Type B pancreatic cell (in vitro differentiated cells): ENCODE data around the gene PTPDC1. TPM values are rescaled to one million over a fixed set of nuclear protein-coding genes. Genes with fewer than 3 reads are reported as not detected.

Source experiments
- DNase-seq: peaks from one replicate; pipeline ENCODE4 v3.0.0; 2021; ENCODE audit warnings: mixed read lengths; ENCODE audit not compliant: unreplicated experiment; ENCODE audit errors: extremely low spot score
- H3K27ac Mint-ChIP-seq: 2 replicates; pipeline ENCODE4 v1.8.0; 2021; ENCODE audit warnings: mild to moderate bottlenecking, mixed read lengths
- H3K27me3 Mint-ChIP-seq: 2 replicates; pipeline ENCODE4 v1.8.0; 2021; ENCODE audit warnings: mixed read lengths
- H3K36me3 Mint-ChIP-seq: 2 replicates; pipeline ENCODE4 v1.8.0; 2021; ENCODE audit warnings: mixed read lengths
- H3K4me1 Mint-ChIP-seq: one replicate; pipeline ENCODE4 v1.8.0; 2021; ENCODE audit warnings: mixed read lengths; ENCODE audit not compliant: unreplicated experiment
- H3K4me3 Mint-ChIP-seq: 2 replicates; pipeline ENCODE4 v1.8.0; 2021; ENCODE audit warnings: mild to moderate bottlenecking, mixed read lengths
- H3K9me3 Mint-ChIP-seq: 2 replicates; pipeline ENCODE4 v1.8.0; 2021; ENCODE audit warnings: mixed read lengths
- total RNA-seq: library from RNA; stranded (reverse); gene quantifications from 2 replicates; pipeline ENCODE4 v1.2.1, GENCODE V29; 2021; ENCODE audit warnings: low replicate concordance
- TF ChIP-seq, protein P1 (sequence below): fragments of 200-600 bp; sonication (generic); conservative IDR thresholded peaks from 2 replicates; pipeline ENCODE4 v1.5.0; 2021; ENCODE audit warnings: antibody characterized with exemption, mild to moderate bottlenecking

PTPDC1 gene
- total RNA-seq, 1 donor from 2014 or later = 7.9 TPM

DNA sequence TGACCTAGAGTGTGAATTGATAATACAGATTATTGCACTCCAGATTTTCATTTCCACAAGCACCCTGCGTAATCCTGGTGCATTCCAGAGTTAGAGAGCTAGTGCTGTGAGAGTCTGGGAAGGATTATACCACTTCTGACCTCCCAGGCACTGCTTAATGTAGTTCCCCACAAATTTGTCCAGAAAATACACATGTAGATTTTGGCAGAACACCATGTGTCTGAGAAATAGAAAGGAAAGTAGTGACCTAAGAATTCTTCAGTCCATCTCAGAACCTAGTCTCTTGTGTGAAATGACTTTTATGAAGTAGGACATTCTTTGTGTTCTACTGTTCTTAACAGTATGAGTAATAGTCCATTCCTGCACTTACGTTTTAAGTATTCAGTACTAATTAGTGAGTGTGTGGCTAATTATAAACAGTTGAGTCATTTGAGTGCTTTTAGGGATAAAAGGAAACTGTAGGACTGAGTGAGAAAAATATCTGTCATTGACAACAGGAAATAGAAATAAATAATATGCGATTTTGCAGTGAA lies 27.8 kb upstream of the PTPDC1 start:
- H3K27me3 Mint-ChIP-seq = no peaks in the 10 kb centered on the region
- no peak overlapping the region for H3K27ac Mint-ChIP-seq

DNA sequence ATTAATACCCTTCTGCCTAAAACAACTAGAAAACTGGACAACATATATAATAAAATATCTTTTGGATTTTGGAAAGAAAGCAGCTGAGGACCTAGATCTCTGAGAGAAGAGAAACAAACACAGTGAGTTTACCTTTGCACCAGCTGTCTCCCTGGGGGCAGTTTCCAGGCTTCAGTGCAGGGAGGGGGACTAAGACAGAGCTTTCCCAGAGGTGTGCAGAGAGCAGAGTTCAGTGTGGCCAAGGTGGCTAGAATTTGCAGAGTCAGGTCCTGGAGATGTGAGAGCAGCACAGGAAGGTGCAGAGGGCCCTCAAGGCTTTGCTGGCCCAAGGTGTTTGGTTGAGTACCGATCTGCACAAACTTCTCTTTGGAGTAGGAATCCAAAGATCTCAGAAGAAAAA lies 26.3 kb upstream of the PTPDC1 start:
- Mint-ChIP-seq H3K27ac (no peak overlapping the region), H3K4me3 (no peak overlapping the region), H3K36me3 (peaks cover 13% of the 10 kb centered on the region), H3K9me3 (peaks cover 4% of the 10 kb centered on the region), H3K4me1 (no peaks in the 10 kb centered on the region), H3K27me3 (no peaks in the 10 kb centered on the region)
- TF ChIP-seq, protein P1, sequence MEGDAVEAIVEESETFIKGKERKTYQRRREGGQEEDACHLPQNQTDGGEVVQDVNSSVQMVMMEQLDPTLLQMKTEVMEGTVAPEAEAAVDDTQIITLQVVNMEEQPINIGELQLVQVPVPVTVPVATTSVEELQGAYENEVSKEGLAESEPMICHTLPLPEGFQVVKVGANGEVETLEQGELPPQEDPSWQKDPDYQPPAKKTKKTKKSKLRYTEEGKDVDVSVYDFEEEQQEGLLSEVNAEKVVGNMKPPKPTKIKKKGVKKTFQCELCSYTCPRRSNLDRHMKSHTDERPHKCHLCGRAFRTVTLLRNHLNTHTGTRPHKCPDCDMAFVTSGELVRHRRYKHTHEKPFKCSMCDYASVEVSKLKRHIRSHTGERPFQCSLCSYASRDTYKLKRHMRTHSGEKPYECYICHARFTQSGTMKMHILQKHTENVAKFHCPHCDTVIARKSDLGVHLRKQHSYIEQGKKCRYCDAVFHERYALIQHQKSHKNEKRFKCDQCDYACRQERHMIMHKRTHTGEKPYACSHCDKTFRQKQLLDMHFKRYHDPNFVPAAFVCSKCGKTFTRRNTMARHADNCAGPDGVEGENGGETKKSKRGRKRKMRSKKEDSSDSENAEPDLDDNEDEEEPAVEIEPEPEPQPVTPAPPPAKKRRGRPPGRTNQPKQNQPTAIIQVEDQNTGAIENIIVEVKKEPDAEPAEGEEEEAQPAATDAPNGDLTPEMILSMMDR = no peak
- DNase-seq = no peak

More for the DNA sequence above, 27.8 kb upstream of the PTPDC1 start:
- peaks cover 6% of the 10 kb centered on the region for H3K36me3 Mint-ChIP-seq
- no peaks in the 10 kb centered on the region for H3K4me1 Mint-ChIP-seq
- H3K9me3 Mint-ChIP-seq = no peaks in the 10 kb centered on the region
- DNase-seq = no peak
- H3K4me3 Mint-ChIP-seq = no peak overlapping the region
- TF ChIP-seq, protein P1 = no peak

DNA sequence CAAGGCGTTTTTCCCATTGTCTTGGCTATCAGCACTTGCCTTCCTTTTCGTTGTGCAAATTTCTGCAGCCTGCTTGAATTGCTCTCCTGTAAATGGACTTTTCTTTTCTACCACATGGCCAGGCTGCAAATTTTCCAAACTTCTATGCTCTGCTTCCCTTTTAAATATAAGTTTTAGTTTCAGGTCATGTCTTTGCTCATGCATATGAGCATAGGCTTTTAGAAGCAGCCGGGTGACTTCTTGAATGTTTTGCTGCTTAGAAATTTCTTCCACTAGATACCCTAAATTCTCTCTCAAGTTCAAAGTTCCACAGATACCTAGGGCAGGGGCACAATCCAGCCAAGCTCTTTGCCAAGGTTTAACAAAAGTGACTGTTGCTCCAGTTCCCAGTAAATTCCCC lies 22.4 kb upstream of the PTPDC1 start:
- Mint-ChIP-seq H3K4me3 (no peak overlapping the region), H3K9me3 (peaks cover 4% of the 10 kb centered on the region), H3K27me3 (no peaks in the 10 kb centered on the region)

DNA sequence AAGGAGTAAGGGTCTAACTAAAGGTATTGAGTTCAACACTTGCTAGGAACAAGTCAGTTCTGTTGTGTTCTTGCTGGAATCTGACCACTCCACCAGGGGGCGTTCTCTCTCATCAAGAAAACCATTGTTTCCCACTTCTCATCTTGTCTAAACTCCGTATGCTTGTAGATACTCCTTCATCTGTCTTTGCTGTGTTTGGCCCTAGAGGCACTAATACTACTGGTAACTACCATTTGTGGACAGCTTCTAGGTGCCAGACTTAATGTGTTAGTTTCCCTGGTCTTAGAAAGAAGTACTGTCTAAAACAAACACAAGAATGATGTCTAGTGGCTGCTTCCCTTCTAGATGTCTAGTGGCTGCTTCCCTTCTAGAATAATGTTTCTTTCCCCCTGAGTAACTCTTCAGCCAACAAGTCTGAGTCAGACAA lies 18.7 kb upstream of the PTPDC1 start:
- Mint-ChIP-seq H3K36me3 (peaks cover 15% of the 10 kb centered on the region), H3K4me3 (no peak overlapping the region), H3K4me1 (no peaks in the 10 kb centered on the region), H3K9me3 (peaks cover 4% of the 10 kb centered on the region), H3K27ac (no peak overlapping the region), H3K27me3 (no peaks in the 10 kb centered on the region)
- TF ChIP-seq, protein P1 = peak; percentile 90
- no peak for DNase-seq

More for the DNA sequence above, 22.4 kb upstream of the PTPDC1 start:
- Mint-ChIP-seq H3K27ac (no peak overlapping the region), H3K4me1 (no peaks in the 10 kb centered on the region), H3K36me3 (peaks cover 13% of the 10 kb centered on the region)
- TF ChIP-seq, protein P1 = no peak
- DNase-seq = no peak

DNA sequence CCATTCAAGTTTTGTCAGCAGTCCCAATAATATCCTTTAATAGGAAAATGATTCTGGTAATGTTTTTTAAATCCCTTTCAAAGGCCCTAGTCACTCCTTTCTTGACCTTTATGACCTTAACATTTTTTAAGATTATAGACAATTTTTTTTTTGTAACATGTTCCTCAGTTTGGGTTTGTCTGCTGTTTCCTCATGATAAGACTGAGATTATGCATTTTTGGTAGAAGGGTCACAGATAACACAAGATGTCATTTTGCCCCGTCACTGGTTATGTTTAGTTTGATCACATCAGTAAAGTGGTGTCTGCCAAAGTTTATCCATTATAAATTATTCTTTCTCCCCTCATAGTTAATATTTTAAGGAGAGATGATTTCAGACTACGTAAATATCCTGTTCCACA lies 16.0 kb upstream of the PTPDC1 start:
- peaks cover 26% of the 10 kb centered on the region for H3K36me3 Mint-ChIP-seq
- no peak overlapping the region for H3K27ac Mint-ChIP-seq
- no peak for DNase-seq
- TF ChIP-seq, protein P1 = no peak
- no peaks in the 10 kb centered on the region for H3K4me1 Mint-ChIP-seq
- H3K27me3 Mint-ChIP-seq = no peaks in the 10 kb centered on the region
- no peak overlapping the region for H3K4me3 Mint-ChIP-seq
- H3K9me3 Mint-ChIP-seq = peaks cover 4% of the 10 kb centered on the region

DNA sequence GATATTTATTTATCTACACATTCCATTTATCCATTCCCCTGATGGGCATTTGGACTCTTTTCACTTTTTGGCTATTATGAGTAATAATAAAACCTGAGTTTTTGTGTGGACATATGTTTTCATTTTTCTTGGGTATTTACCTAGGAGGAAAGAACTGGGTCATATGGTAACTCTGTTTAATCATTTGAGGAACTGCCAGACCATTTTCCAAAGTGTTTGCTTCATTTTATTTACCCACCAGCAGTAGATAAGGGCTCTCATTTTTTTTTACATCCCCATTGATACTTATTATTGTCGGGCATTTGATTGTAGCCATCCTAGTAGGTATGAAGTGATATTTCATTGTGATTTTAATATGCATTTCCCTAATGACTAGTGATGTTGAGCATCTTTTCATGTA lies 7.7 kb upstream of the PTPDC1 start:
- peaks cover 4% of the 10 kb centered on the region for H3K9me3 Mint-ChIP-seq
- no peak overlapping the region for H3K4me3 Mint-ChIP-seq
- TF ChIP-seq, protein P1 = no peak
- DNase-seq = no peak
- H3K4me1 Mint-ChIP-seq = no peaks in the 10 kb centered on the region
- H3K27ac Mint-ChIP-seq = no peak overlapping the region
- H3K27me3 Mint-ChIP-seq = no peaks in the 10 kb centered on the region
- peaks cover 16% of the 10 kb centered on the region for H3K36me3 Mint-ChIP-seq
